Sigmoid colon (tissue), 4 donors: Measurements from ENCODE around the gene THRB.

Experiments used
- POLR2AphosphoS5 ChIP-seq, 4 donors: sonication (generic); formaldehyde crosslinking; IDR thresholded peaks; one replicate each; pipeline ENCODE4 v1.6.1; 2017; ENCODE audit warnings: antibody characterized with exemption in 4 of 4
- TF ChIP-seq, protein P1 (sequence below), 4 experiments: fragments of 450-650 bp in 3 of 4; fragments of 200-600 bp in 1 of 4; IDR thresholded peaks; one replicate each; pipeline ENCODE4 v1.5.1; 2016 to 2019; ENCODE audit warnings: antibody characterized with exemption in 4 of 4, mild to moderate bottlenecking in 3 of 4, moderate library complexity in 2 of 4

GRCh38 chr3:24434651-24435050 lies 60.0 kb downstream of the THRB start:
- TF ChIP-seq, protein P1, sequence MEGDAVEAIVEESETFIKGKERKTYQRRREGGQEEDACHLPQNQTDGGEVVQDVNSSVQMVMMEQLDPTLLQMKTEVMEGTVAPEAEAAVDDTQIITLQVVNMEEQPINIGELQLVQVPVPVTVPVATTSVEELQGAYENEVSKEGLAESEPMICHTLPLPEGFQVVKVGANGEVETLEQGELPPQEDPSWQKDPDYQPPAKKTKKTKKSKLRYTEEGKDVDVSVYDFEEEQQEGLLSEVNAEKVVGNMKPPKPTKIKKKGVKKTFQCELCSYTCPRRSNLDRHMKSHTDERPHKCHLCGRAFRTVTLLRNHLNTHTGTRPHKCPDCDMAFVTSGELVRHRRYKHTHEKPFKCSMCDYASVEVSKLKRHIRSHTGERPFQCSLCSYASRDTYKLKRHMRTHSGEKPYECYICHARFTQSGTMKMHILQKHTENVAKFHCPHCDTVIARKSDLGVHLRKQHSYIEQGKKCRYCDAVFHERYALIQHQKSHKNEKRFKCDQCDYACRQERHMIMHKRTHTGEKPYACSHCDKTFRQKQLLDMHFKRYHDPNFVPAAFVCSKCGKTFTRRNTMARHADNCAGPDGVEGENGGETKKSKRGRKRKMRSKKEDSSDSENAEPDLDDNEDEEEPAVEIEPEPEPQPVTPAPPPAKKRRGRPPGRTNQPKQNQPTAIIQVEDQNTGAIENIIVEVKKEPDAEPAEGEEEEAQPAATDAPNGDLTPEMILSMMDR (IDR thresholded peaks at IDR 0.05) = no peak
- TF ChIP-seq POLR2AphosphoS5 (IDR thresholded peaks at IDR 0.05) = no peak
